CD8-positive, alpha-beta memory T cell (primary cell): Measurements from ENCODE around the gene WDR73. TPM values are rescaled to one million over a fixed set of nuclear protein-coding genes. Genes with fewer than 3 reads are reported as not detected.

Source experiments
- CTCF ChIA-PET: fragments of 350-600 bp; sonication (Branson Sonifier 250); formaldehyde crosslinking; loops from one replicate; lab custom pipeline; 2021; ENCODE audit warnings: antibody characterized with exemption; lab: Charles Lee
- POLR2A ChIA-PET: fragments of 350-600 bp; sonication (Branson Sonifier 250); formaldehyde crosslinking; loops from one replicate; lab custom pipeline; 2021; ENCODE audit warnings: antibody characterized with exemption; lab: Charles Lee
- DNase-seq, 5 donors: peaks; one replicate each; pipeline versions ENCODE4 v3.0.0 to v3.0.0-alpha.2; 2020 to 2022; ENCODE audit warnings: mixed read lengths in 1 of 5
- H3K27ac ChIP-seq: one replicate; pipeline ENCODE4 v1.7.0; 2013; ENCODE audit warnings: low read depth, mild to moderate bottlenecking, low read length, moderate library complexity
- H3K27me3 ChIP-seq: 2 replicates; pipeline ENCODE4 v1.7.0; 2013; ENCODE audit warnings: low read length, mild to moderate bottlenecking; ENCODE audit not compliant: insufficient read depth, poor library complexity, severe bottlenecking
- H3K36me3 ChIP-seq: 2 replicates; pipeline ENCODE4 v1.7.0; 2013; ENCODE audit warnings: mild to moderate bottlenecking, low read length, moderate library complexity; ENCODE audit not compliant: insufficient read depth
- H3K4me1 ChIP-seq: 2 replicates; pipeline ENCODE4 v1.7.0; 2013; ENCODE audit warnings: mild to moderate bottlenecking, low read length, moderate library complexity; ENCODE audit not compliant: insufficient read depth
- H3K4me3 ChIP-seq: 2 replicates; pipeline ENCODE4 v1.7.0; 2013; ENCODE audit warnings: mild to moderate bottlenecking, low read length
- H3K9me3 ChIP-seq: 2 replicates; pipeline ENCODE4 v1.7.0; 2013; ENCODE audit warnings: mild to moderate bottlenecking, low read length
- H3K27ac Mint-ChIP-seq, 8 donors: one replicate each; pipeline ENCODE4 v1.8.0; 2020 to 2021; ENCODE audit warnings: mixed read lengths in 8 of 8, mild to moderate bottlenecking in 6 of 8, inconsistent platforms in 3 of 8, moderate library complexity in 3 of 8
- H3K27me3 Mint-ChIP-seq, 2 donors: one replicate each; pipeline ENCODE4 v1.8.0; 2020 to 2021; ENCODE audit warnings: mixed read lengths in 2 of 2, mild to moderate bottlenecking in 1 of 2, moderate library complexity in 1 of 2
- H3K36me3 Mint-ChIP-seq, 3 donors: one replicate each; pipeline ENCODE4 v1.8.0; 2020 to 2021; ENCODE audit warnings: mixed read lengths in 3 of 3, inconsistent platforms in 1 of 3, mild to moderate bottlenecking in 1 of 3
- H3K4me1 Mint-ChIP-seq, 3 donors: one replicate each; pipeline ENCODE4 v1.8.0; 2020 to 2021; ENCODE audit warnings: mixed read lengths in 3 of 3, inconsistent platforms in 1 of 3, mild to moderate bottlenecking in 1 of 3
- H3K4me3 Mint-ChIP-seq, 7 donors: one replicate each; pipeline ENCODE4 v1.8.0; 2020 to 2021; ENCODE audit warnings: mixed read lengths in 7 of 7, mild to moderate bottlenecking in 6 of 7, moderate library complexity in 4 of 7, inconsistent platforms in 2 of 7
- H3K9me3 Mint-ChIP-seq, 5 donors: one replicate each; pipeline ENCODE4 v1.8.0; 2020 to 2022; ENCODE audit warnings: mixed read lengths in 5 of 5, mild to moderate bottlenecking in 3 of 5, moderate library complexity in 2 of 5, inconsistent platforms in 1 of 5
- polyA plus RNA-seq: library from polyadenylated mRNA; unstranded; fragments of 300-500 nt; fragmentation: Illumina TruSeq; gene quantifications from one replicate; pipeline ENCODE4 v1.2.3, GENCODE V29; 2021
- total RNA-seq, 2 experiments: library from RNA; stranded (reverse); gene quantifications; one replicate each; pipeline ENCODE4 v1.2.3, GENCODE V29; 2021

Gene WDR73
- total and polyA plus RNA-seq, 3 experiments from 2014 or later, result 14.8 to 27.7 (median 26.7) TPM

DNA sequence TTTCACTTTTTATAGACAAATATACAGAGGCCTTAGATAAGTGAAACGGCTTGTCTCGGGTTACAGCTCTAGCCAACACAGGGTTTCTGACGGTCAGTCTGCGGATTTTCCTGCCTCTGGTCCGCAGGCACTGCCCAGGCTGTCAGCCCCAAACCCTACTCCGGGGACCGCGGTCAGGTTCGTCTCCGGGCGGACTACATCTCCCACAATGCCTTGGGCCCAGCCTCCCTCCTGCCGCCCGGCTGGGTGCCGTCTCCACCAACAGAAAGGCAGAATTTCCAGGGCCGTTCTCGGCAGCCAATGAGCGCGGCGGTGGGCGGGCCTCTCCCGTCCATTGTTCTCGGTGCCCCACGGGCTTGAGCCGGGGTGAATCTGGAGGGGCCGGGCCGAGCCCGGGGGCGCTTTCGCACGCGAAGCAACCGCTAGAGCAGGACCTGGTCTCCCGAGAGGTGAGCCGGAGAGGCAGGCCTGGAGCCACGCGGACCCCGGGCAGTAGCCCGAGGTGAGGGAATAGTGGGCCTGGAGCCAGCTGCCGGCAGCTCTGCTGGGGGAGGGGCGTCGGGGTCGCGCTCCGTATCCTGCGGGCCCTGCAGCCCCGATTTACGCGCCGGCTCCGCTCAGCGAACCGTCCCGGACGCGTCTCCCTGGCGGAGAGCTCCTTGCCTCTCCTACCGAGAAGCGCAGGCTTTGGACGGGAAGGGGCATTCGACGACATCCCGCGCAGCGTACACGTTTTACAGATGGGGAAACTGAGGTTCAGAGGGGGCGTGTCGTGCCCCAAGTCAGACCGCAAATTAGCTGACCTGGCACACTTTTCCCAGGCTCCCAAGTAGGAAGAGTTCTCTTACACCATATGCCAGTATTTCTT, 53.2 kb downstream of the WDR73 start, which contains the start of gene ZSCAN2:
Gene ZSCAN2, plus strand, starts transcription at position 323 of the 868 bp plus-strand sequence. CDS start 2,919 bp downstream, outside the sequence.
- Mint-ChIP-seq H3K4me3 (peak within 1 kb of the TSS; percentile 94 to 99 (median 98)), H3K36me3 (peaks cover 3 to 24% (median 4%) of the 10 kb centered on the region in 3 donors), H3K9me3 (no peaks in the 10 kb centered on the region), H3K4me1 (peaks cover 55 to 82% (median 80%) of the 10 kb centered on the region in 3 donors), H3K27ac (peak within 1 kb of the TSS; percentile 58 to 93 (median 84)), H3K27me3 (no peaks in the 10 kb centered on the region)
- POLR2A ChIA-PET, result interaction anchor here (0.6 to 3.3 kb wide), 7 partner anchors 30 to 1044 kb away, joined by 3 to 11 read pairs (median 7); partner anchors contain the start of genes NMB, SEC11A and WDR73
- Histone ChIP-seq H3K36me3 (no peaks in the 10 kb centered on the region), H3K4me3 (peak within 1 kb of the TSS; percentile 96), H3K27me3 (no peaks in the 10 kb centered on the region), H3K9me3 (no peaks in the 10 kb centered on the region), H3K4me1 (peaks cover 39% of the 10 kb centered on the region), H3K27ac (peak within 1 kb of the TSS; percentile 60)
- CTCF ChIA-PET, result interaction anchor here (0.7 to 1.9 kb wide), 7 partner anchors 8 to 327 kb away, joined by 3 to 8 read pairs (median 4); partner anchors contain the start of genes NMB and WDR73
- peak; percentile 89 to 94 (median 93) for DNase-seq

DNA sequence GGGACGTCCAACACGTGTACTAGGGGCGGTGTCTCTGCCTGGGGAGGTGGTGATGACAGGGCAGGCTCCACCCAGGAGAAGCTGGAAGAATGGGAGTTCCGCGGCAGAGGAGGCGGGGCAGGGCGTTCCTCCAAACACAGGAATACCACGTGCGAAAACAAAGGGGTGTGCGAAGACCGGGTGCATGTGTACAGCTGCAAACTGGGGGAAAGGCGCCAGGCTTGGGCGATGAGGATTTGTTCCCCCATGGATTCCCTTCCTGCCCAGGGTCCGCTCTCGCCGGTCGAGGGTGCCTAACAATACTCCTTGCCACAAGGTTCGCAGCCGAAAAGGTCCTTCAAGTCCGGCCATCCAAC, 53.8 kb downstream of the WDR73 start:
- Mint-ChIP-seq H3K36me3 (peaks cover 0 to 20% (median 0%) of the 10 kb centered on the region in 3 donors), H3K27me3 (peaks cover 0 to 3% of the 10 kb centered on the region in 2 donors), H3K9me3 (no peaks in the 10 kb centered on the region), H3K27ac (peak overlapping the region in 7 of 8 donors; percentile 58 to 93 (median 86)), H3K4me3 (peak overlapping the region; percentile 94 to 99 (median 98)), H3K4me1 (peaks cover 49 to 76% (median 74%) of the 10 kb centered on the region in 3 donors)
- peak in 4 of 5 donors; percentile 48 to 73 (median 58) for DNase-seq
- Histone ChIP-seq H3K9me3 (no peaks in the 10 kb centered on the region), H3K4me1 (peaks cover 33% of the 10 kb centered on the region), H3K36me3 (no peaks in the 10 kb centered on the region), H3K27me3 (no peaks in the 10 kb centered on the region), H3K27ac (no peak overlapping the region), H3K4me3 (peak overlapping the region; percentile 96)
- CTCF ChIA-PET, result interaction anchor here (1.0 to 1.9 kb wide), 3 partner anchors 9 to 58 kb away, joined by 3 to 8 read pairs (median 4); partner anchors contain the start of gene NMB
- POLR2A ChIA-PET, result interaction anchor here (1.5 to 3.3 kb wide), 3 partner anchors 31 to 116 kb away, joined by 4 to 11 read pairs (median 10); partner anchors contain the start of genes SEC11A and WDR73

DNA sequence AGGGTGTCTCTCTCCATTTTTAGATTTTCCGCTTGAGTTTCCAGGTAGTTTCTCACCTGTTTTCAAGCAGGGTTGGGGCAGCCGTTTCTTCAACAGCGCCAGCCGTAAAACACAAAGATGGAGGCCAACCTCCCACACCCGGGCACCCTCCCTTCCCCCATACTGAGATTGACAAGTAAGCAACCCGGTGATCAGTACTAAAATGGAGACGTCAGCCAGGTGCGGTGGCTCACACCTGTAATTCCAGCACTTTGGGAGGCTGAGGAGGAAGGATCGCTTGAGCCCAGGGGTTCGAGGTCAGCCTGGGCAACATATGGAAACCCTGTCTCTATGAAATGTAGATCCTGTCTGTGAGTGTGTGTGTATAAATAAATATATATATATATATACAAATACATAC, 54.2 kb downstream of the WDR73 start:
- CTCF ChIA-PET, result interaction anchor here (1.0 to 2.1 kb wide), 6 partner anchors 9 to 330 kb away, joined by 3 to 12 read pairs (median 6); partner anchors contain the start of gene NMB
- Mint-ChIP-seq H3K27ac (peak overlapping the region in 3 of 8 donors; percentile 28 to 93 (median 79)), H3K9me3 (no peaks in the 10 kb centered on the region), H3K4me3 (peak overlapping the region; percentile 41 to 99 (median 96)), H3K4me1 (peaks cover 45 to 72% (median 70%) of the 10 kb centered on the region in 3 donors), H3K27me3 (peaks cover 0 to 3% of the 10 kb centered on the region in 2 donors), H3K36me3 (peaks cover 0 to 16% (median 0%) of the 10 kb centered on the region in 3 donors)
- H3K9me3 ChIP-seq, result no peaks in the 10 kb centered on the region
- H3K27ac ChIP-seq, result no peak overlapping the region
- no peak overlapping the region for H3K4me3 ChIP-seq
- POLR2A ChIA-PET, result interaction anchor here (1.5 to 3.3 kb wide), 3 partner anchors 31 to 116 kb away, joined by 4 to 11 read pairs (median 10); partner anchors contain the start of genes SEC11A and WDR73
- DNase-seq, result no peak
- H3K4me1 ChIP-seq, result peaks cover 29% of the 10 kb centered on the region
- H3K36me3 ChIP-seq, result no peaks in the 10 kb centered on the region
- no peaks in the 10 kb centered on the region for H3K27me3 ChIP-seq

DNA sequence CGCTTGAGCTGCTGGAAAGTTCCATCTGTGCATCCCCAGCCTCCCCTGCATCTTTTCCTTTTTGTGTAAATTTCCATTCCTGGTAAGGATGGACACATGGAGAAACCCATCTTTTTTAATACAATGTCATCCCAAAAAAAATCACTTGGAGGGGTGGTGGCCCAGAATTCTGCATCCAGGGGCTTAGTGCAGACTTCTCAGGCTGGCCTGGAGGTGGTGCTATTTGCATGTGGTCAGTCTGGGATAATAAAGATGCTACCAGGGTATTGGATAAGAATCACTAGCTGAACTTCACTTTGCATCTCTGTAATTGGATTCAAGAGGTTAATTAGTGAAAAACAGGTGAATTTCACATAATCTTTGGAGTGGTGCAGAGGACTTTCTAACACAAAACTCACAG, 55.1 kb downstream of the WDR73 start:
- no peaks in the 10 kb centered on the region for H3K9me3 ChIP-seq
- Mint-ChIP-seq H3K9me3 (no peaks in the 10 kb centered on the region), H3K27ac (peak overlapping the region; percentile 62 to 91 (median 80)), H3K36me3 (peaks cover 0 to 11% (median 0%) of the 10 kb centered on the region in 3 donors), H3K4me1 (peaks cover 40 to 66% (median 63%) of the 10 kb centered on the region in 3 donors), H3K4me3 (peak overlapping the region; percentile 13 to 94 (median 56)), H3K27me3 (peaks cover 0 to 3% of the 10 kb centered on the region in 2 donors)
- no peaks in the 10 kb centered on the region for H3K36me3 ChIP-seq
- ChIA-PET POLR2A (interaction anchor here (0.5 to 3.3 kb wide), 7 partner anchors 25 to 148 kb away, joined by 3 to 23 read pairs (median 6); partner anchors contain the start of genes NMB and WDR73), CTCF (interaction anchor here (0.7 to 2.1 kb wide), 14 partner anchors 11 to 331 kb away, joined by 3 to 12 read pairs (median 6); partner anchors contain the start of genes NMB, SEC11A and WDR73)
- no peaks in the 10 kb centered on the region for H3K27me3 ChIP-seq
- DNase-seq, result no peak
- no peak overlapping the region for H3K27ac ChIP-seq
- H3K4me1 ChIP-seq, result peaks cover 23% of the 10 kb centered on the region
- H3K4me3 ChIP-seq, result no peak overlapping the region

DNA sequence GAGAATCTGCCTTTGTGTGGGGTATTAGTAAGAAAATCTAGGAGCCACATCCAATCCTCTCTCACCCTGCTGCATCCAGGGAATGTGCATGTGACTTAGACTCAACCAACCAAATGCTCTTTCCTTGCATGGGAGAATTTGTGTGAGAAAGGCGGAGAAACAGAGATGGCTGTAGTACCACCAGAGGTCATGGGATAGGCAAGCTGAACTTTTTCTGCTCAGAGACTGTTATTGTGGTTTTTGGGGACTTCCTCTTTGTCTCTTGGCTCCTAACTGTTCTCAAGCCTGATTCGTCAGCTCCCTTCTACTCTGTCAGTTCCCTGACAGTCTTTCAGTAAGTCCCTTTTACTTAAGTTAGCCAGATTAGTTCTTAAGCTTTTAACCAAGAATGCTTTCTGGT, 55.8 kb downstream of the WDR73 start:
- peaks cover 0 to 7% (median 0%) of the 10 kb centered on the region in 3 donors for H3K36me3 Mint-ChIP-seq

DNA sequence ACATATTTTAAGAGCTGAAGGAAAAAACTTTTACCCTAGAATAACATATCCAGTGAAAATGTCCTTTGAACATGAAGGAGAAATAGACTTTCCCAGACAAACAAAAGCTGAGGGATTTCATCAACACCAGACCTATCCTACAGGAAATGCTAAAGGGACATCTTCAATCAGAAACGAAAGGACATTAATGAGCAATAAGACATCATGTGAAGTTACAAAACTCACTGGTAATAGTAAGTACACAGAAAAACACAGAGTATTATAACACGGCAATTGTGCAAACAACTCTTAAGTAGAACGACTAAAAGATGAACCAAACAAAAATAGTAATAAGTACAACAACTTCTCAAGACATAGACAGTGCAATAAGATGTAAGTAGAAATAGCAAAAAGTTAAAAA, 56.8 kb downstream of the WDR73 start:
- DNase-seq, result no peak
- peaks cover 0 to 3% of the 10 kb centered on the region in 2 donors for H3K27me3 Mint-ChIP-seq
- H3K36me3 Mint-ChIP-seq, result peaks cover 0 to 7% (median 0%) of the 10 kb centered on the region in 3 donors
- Histone ChIP-seq H3K27ac (no peak overlapping the region), H3K4me3 (no peak overlapping the region), H3K27me3 (no peaks in the 10 kb centered on the region), H3K9me3 (no peaks in the 10 kb centered on the region), H3K36me3 (no peaks in the 10 kb centered on the region), H3K4me1 (peaks cover 23% of the 10 kb centered on the region)
- H3K9me3 Mint-ChIP-seq, result no peaks in the 10 kb centered on the region
- H3K4me1 Mint-ChIP-seq, result peaks cover 31 to 54% (median 47%) of the 10 kb centered on the region in 3 donors
- POLR2A ChIA-PET, result no interaction called here
- H3K27ac Mint-ChIP-seq, result peak overlapping the region in 5 of 8 donors; percentile 15 to 91 (median 48)
- CTCF ChIA-PET, result interaction anchor here (1.0 to 1.2 kb wide), 2 partner anchors 9 to 57 kb away, joined by 3 read pairs; partner anchors contain the start of gene WDR73
- H3K4me3 Mint-ChIP-seq, result peak overlapping the region in 2 of 7 donors; percentile 29 to 70

More for the DNA sequence above, 55.8 kb downstream of the WDR73 start:
- Histone ChIP-seq H3K9me3 (no peaks in the 10 kb centered on the region), H3K36me3 (no peaks in the 10 kb centered on the region), H3K27ac (peak overlapping the region; percentile 27), H3K4me1 (peaks cover 23% of the 10 kb centered on the region), H3K27me3 (no peaks in the 10 kb centered on the region), H3K4me3 (peak overlapping the region; percentile 21)
- Mint-ChIP-seq H3K9me3 (no peaks in the 10 kb centered on the region), H3K27me3 (peaks cover 0 to 3% of the 10 kb centered on the region in 2 donors), H3K4me3 (peak overlapping the region; percentile 20 to 79 (median 56)), H3K27ac (peak overlapping the region; percentile 62 to 91 (median 80)), H3K4me1 (peaks cover 36 to 60% (median 56%) of the 10 kb centered on the region in 3 donors)
- CTCF ChIA-PET, result interaction anchor here (0.7 to 2.1 kb wide), 12 partner anchors 10 to 331 kb away, joined by 3 to 12 read pairs (median 6); partner anchors contain the start of genes NMB, SEC11A and WDR73
- DNase-seq, result peak in 2 of 5 donors; percentile 59 to 74
- POLR2A ChIA-PET, result interaction anchor here (0.6 to 3.3 kb wide), 8 partner anchors 29 to 167 kb away, joined by 3 to 23 read pairs (median 6); partner anchors contain the start of genes NMB and WDR73

DNA sequence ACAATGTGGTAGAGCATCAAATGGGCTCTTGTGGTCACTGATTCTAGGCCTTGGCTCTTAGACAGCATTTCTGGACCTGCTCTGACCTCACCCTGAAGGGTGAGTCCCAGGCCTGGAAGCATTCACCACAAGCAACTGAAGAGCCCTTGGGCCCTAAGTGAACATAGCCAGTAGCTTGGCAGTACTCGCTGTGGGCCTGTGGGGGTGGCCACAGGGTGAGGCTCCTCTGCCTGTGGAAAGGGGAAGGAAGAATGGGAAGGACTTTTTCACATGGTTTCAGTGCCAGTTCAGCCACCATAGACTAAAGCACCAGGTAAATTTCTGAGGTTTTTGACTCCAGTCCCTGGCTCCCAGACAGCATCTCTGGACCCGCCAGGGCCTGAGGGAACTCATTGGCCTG, 58.4 kb downstream of the WDR73 start:
- no peak overlapping the region for H3K27ac Mint-ChIP-seq
- POLR2A ChIA-PET, result no interaction called here

More for the DNA sequence above, 58.4 kb downstream of the WDR73 start:
- no peak overlapping the region for H3K27ac ChIP-seq
- no peak for DNase-seq
- H3K9me3 ChIP-seq, result no peaks in the 10 kb centered on the region
- H3K27me3 ChIP-seq, result no peaks in the 10 kb centered on the region
- Mint-ChIP-seq H3K4me1 (peaks cover 27 to 40% (median 37%) of the 10 kb centered on the region in 3 donors), H3K9me3 (no peaks in the 10 kb centered on the region), H3K36me3 (peaks cover 0 to 5% (median 0%) of the 10 kb centered on the region in 3 donors), H3K27me3 (peaks cover 0 to 3% of the 10 kb centered on the region in 2 donors), H3K4me3 (peak overlapping the region in 1 of 7 donors; percentile 18)
- CTCF ChIA-PET, result no interaction called here
- no peaks in the 10 kb centered on the region for H3K36me3 ChIP-seq
- no peak overlapping the region for H3K4me3 ChIP-seq
- H3K4me1 ChIP-seq, result peaks cover 23% of the 10 kb centered on the region
